HEK293 (cell line): Measurements from ENCODE around the gene ANK2.

ENCODE experiments used
- CTCF ChIA-PET: fragments of 350-600 bp; formaldehyde crosslinking; extraction: SDS; loops from one replicate; lab custom pipeline; 2021; ENCODE audit warnings: antibody characterized with exemption; lab: Yijun Ruan, JAX
- POLR2A ChIA-PET: fragments of 300-600 bp; formaldehyde crosslinking; extraction: SDS; loops from one replicate; lab custom pipeline; 2020; ENCODE audit warnings: antibody characterized with exemption, inconsistent platforms; lab: Yijun Ruan, JAX
- H3K27ac ChIP-seq: fragments of 200-500 bp; sonication (Bioruptor generic); 2 replicates; pipeline ENCODE4 v1.5.1; 2014; ENCODE audit warnings: low read depth, low read length, control low read depth, inconsistent platforms; ENCODE audit errors: extremely low read depth
- H3K36me3 ChIP-seq, 2 experiments: fragments of 200-500 bp in 1 of 2; sonication (Bioruptor generic) in 1 of 2; 1 replicate in 1 of 2; 2 replicates in 1 of 2; pipeline ENCODE4 v1.5.1; 2014 to 2017; ENCODE audit warnings: inconsistent platforms in 2 of 2, low read length in 2 of 2; ENCODE audit not compliant: control insufficient read depth in 2 of 2, insufficient read depth in 1 of 2
- H3K4me1 ChIP-seq: fragments of 200-500 bp; sonication (Bioruptor generic); 2 replicates; pipeline ENCODE4 v1.5.1; 2014; ENCODE audit warnings: mild to moderate bottlenecking, low read length, inconsistent platforms; ENCODE audit not compliant: control insufficient read depth, insufficient read depth
- H3K4me3 ChIP-seq: 2 replicates; pipeline ENCODE4 v1.5.1; 2011; ENCODE audit warnings: low read depth, mild to moderate bottlenecking, control low read depth, low read length, moderate library complexity
- H3K9me3 ChIP-seq: fragments of 200-500 bp; sonication (Bioruptor generic); 2 replicates; pipeline ENCODE4 v1.5.1; 2014; ENCODE audit warnings: low read depth, low read length, inconsistent platforms; ENCODE audit not compliant: control insufficient read depth, insufficient read depth
- GLIS1 ChIP-seq: fragments of 450-650 bp; formaldehyde crosslinking; IDR thresholded peaks from 2 replicates; pipeline ENCODE4 v1.5.1; 2016; ENCODE audit warnings: missing biosample characterization, missing genetic modification characterization
- HOXC10 ChIP-seq: sonication (generic); formaldehyde crosslinking; IDR thresholded peaks from 2 replicates; pipeline ENCODE4 v1.8.1; 2023; ENCODE audit warnings: mild to moderate bottlenecking, missing genetic modification reagents
- REST ChIP-seq: fragments of 450-650 bp; formaldehyde crosslinking; IDR thresholded peaks from 2 replicates; pipeline ENCODE4 v1.5.1; 2016; ENCODE audit warnings: missing biosample characterization, missing genetic modification characterization
- ZBTB49 ChIP-seq: fragments of 450-650 bp; formaldehyde crosslinking; IDR thresholded peaks from 2 replicates; pipeline ENCODE4 v1.5.1; 2016; ENCODE audit warnings: missing biosample characterization, missing genetic modification characterization, low read depth
- ZFP37 ChIP-seq: fragments of 450-650 bp; formaldehyde crosslinking; IDR thresholded peaks from 2 replicates; pipeline ENCODE4 v1.5.1; 2016; ENCODE audit warnings: missing biosample characterization, missing genetic modification characterization
- ZFP69B ChIP-seq: fragments of 450-650 bp; formaldehyde crosslinking; IDR thresholded peaks from 2 replicates; pipeline ENCODE4 v1.5.1; 2016; ENCODE audit warnings: missing biosample characterization, missing genetic modification characterization
- ZNF112 ChIP-seq: fragments of 450-650 bp; formaldehyde crosslinking; IDR thresholded peaks from 2 replicates; pipeline ENCODE4 v1.5.0; 2017; ENCODE audit warnings: missing biosample characterization, missing genetic modification characterization
- ZNF175 ChIP-seq: fragments of 450-650 bp; formaldehyde crosslinking; IDR thresholded peaks from 2 replicates; pipeline ENCODE4 v1.5.1; 2016; ENCODE audit warnings: missing biosample characterization, missing genetic modification characterization
- ZNF221 ChIP-seq: fragments of 450-650 bp; formaldehyde crosslinking; IDR thresholded peaks from 2 replicates; pipeline ENCODE4 v1.5.1; 2017; ENCODE audit warnings: missing biosample characterization, missing genetic modification characterization, borderline replicate concordance
- ZNF239 ChIP-seq: fragments of 450-650 bp; formaldehyde crosslinking; IDR thresholded peaks from 2 replicates; pipeline ENCODE4 v1.5.1; 2016; ENCODE audit warnings: missing biosample characterization, missing genetic modification characterization
- ZNF324 ChIP-seq: fragments of 450-650 bp; formaldehyde crosslinking; IDR thresholded peaks from 2 replicates; pipeline ENCODE4 v1.5.1; 2016; ENCODE audit warnings: missing biosample characterization, missing genetic modification characterization
- ZNF341 ChIP-seq: fragments of 450-650 bp; formaldehyde crosslinking; IDR thresholded peaks from 2 replicates; pipeline ENCODE4; 2016; ENCODE audit warnings: low read depth, missing biosample characterization, missing genetic modification characterization
- ZNF354C ChIP-seq: fragments of 450-650 bp; formaldehyde crosslinking; IDR thresholded peaks from 2 replicates; pipeline ENCODE4 v1.5.1; 2016; ENCODE audit warnings: missing biosample characterization, missing genetic modification characterization, low read depth, borderline replicate concordance
- ZNF423 ChIP-seq: fragments of 450-650 bp; formaldehyde crosslinking; IDR thresholded peaks from 2 replicates; pipeline ENCODE4 v1.5.1; 2016; ENCODE audit warnings: missing biosample characterization, missing genetic modification characterization
- ZNF473 ChIP-seq: fragments of 450-650 bp; formaldehyde crosslinking; IDR thresholded peaks from 2 replicates; pipeline ENCODE4 v1.5.1; 2017; ENCODE audit warnings: missing biosample characterization, missing genetic modification characterization
- ZNF548 ChIP-seq: fragments of 450-650 bp; formaldehyde crosslinking; IDR thresholded peaks from 2 replicates; pipeline ENCODE4 v1.5.1; 2016; ENCODE audit warnings: missing biosample characterization, missing genetic modification characterization
- ZNF626 ChIP-seq: fragments of 450-650 bp; sonication (Bioruptor Pico); formaldehyde crosslinking; IDR thresholded peaks from 2 replicates; pipeline ENCODE4 v1.5.1; 2018; ENCODE audit warnings: missing biosample characterization, missing genetic modification characterization, inconsistent platforms
- ZNF629 ChIP-seq: fragments of 450-650 bp; formaldehyde crosslinking; IDR thresholded peaks from 2 replicates; pipeline ENCODE4 v1.5.1; 2017; ENCODE audit warnings: missing biosample characterization, missing genetic modification characterization
- ZNF747 ChIP-seq: fragments of 450-650 bp; formaldehyde crosslinking; IDR thresholded peaks from 2 replicates; pipeline ENCODE4 v1.5.1; 2016; ENCODE audit warnings: missing biosample characterization, missing genetic modification characterization

Gene ANK2

GRCh38 chr4:113013751-113014150 is 35.7 kb upstream of the ANK2 start:
- CTCF ChIA-PET = interaction anchor here (0.6 kb wide), 1 partner anchor 38 kb away, joined by 3 read pairs; no protein-coding TSS in a partner anchor
- Histone ChIP-seq H3K27ac (no peak overlapping the region), H3K4me1 (no peaks in the 10 kb centered on the region), H3K9me3 (no peaks in the 10 kb centered on the region), H3K4me3 (no peak overlapping the region), H3K36me3 (no peaks in the 10 kb centered on the region)
- POLR2A ChIA-PET = no interaction called here
- TF ChIP-seq ZNF221 (tag by site-specific recombination) (no peak), ZFP37 (no peak), HOXC10 (CRISPR knock-in tag) (no peak), ZNF626 (tag by site-specific recombination) (no peak)

- CTCF ChIA-PET = no interaction called here
Measured at GRCh38 chr4:113016377-113016776, 33.1 kb upstream of the ANK2 start.

GRCh38 chr4:113020966-113021365 is 28.5 kb upstream of the ANK2 start:
- POLR2A ChIA-PET = no interaction called here
- H3K4me3 ChIP-seq = no peak overlapping the region
- CTCF ChIA-PET = no interaction called here
- H3K9me3 ChIP-seq = no peaks in the 10 kb centered on the region
- TF ChIP-seq ZNF629 (tag by site-specific recombination) = no peak
- no peak for TF ChIP-seq ZFP69B (tag by site-specific recombination)
- TF ChIP-seq GLIS1 (tag by site-specific recombination) = no peak
- no peak for TF ChIP-seq ZNF324 (tag by site-specific recombination)
- no peak for TF ChIP-seq ZNF239 (tag by site-specific recombination)
- TF ChIP-seq ZNF423 (tag by site-specific recombination) = no peak
- H3K4me1 ChIP-seq = no peaks in the 10 kb centered on the region
- H3K36me3 ChIP-seq = no peaks in the 10 kb centered on the region
- no peak overlapping the region for H3K27ac ChIP-seq

More at GRCh38 chr4:113016377-113016776, 33.1 kb upstream of the ANK2 start:
- Histone ChIP-seq H3K4me1 (no peaks in the 10 kb centered on the region), H3K4me3 (no peak overlapping the region), H3K9me3 (no peaks in the 10 kb centered on the region), H3K36me3 (no peaks in the 10 kb centered on the region), H3K27ac (no peak overlapping the region)
- POLR2A ChIA-PET = no interaction called here
- TF ChIP-seq ZNF354C (tag by site-specific recombination) (no peak), ZNF341 (no peak), ZNF548 (tag by site-specific recombination) (no peak), ZBTB49 (tag by site-specific recombination) (no peak), ZNF112 (tag by site-specific recombination) (no peak), ZNF747 (tag by site-specific recombination) (no peak), REST (tag by site-specific recombination) (no peak), GLIS1 (tag by site-specific recombination) (no peak), ZNF175 (tag by site-specific recombination) (no peak), ZNF473 (tag by site-specific recombination) (no peak)
